Breast epithelium (tissue), 3 donors: ENCODE measurements around the gene GADD45GIP1.

Experiments
- CTCF ChIP-seq, 3 donors: fragments of 450-650 bp; IDR thresholded peaks; one replicate each; pipeline ENCODE4 v1.5.1; 2016 to 2017; ENCODE audit warnings: antibody characterized with exemption in 3 of 3, mild to moderate bottlenecking in 3 of 3, moderate library complexity in 3 of 3
- POLR2AphosphoS5 ChIP-seq, 3 donors: sonication (generic); formaldehyde crosslinking; IDR thresholded peaks; one replicate each; pipeline ENCODE4 v1.6.1; 2017; ENCODE audit warnings: antibody characterized with exemption in 3 of 3

GRCh38 chr19:12992729-12993128 is 35.7 kb upstream of the GADD45GIP1 start:
- TF ChIP-seq CTCF (IDR thresholded peaks at IDR 0.05) (no peak), POLR2AphosphoS5 (IDR thresholded peaks at IDR 0.05) (no peak)
